H1 (cell line): ENCODE data around the gene EXOC2.

Experiments used
- ATF3 ChIP-seq: IDR thresholded peaks from 2 replicates; pipeline ENCODE4 v1.6.1; 2011; ENCODE audit warnings: low read depth, mild to moderate bottlenecking, low read length; ENCODE audit not compliant: insufficient read depth
- EP300 ChIP-seq, 2 experiments: IDR thresholded peaks; 1 replicate in 1 of 2; 2 replicates in 1 of 2; pipeline ENCODE4 v1.6.1; 2011 to 2012; ENCODE audit warnings: low read depth in 2 of 2, low read length in 2 of 2, mild to moderate bottlenecking in 2 of 2, borderline replicate concordance in 1 of 2, inconsistent platforms in 1 of 2, moderate library complexity in 1 of 2
- HDAC2 ChIP-seq, 2 experiments: fragments of 300-600 bp in 1 of 2; sonication (generic) in 1 of 2; IDR thresholded peaks; 2 replicates each; pipeline ENCODE4 v1.6.1; 2011 to 2012; ENCODE audit warnings: low read depth in 2 of 2, low read length in 2 of 2, mild to moderate bottlenecking in 2 of 2, moderate library complexity in 2 of 2, borderline replicate concordance in 1 of 2, inconsistent platforms in 1 of 2
- HDAC6 ChIP-seq: IDR thresholded peaks from one replicate; pipeline ENCODE4 v1.7.1; 2012; ENCODE audit warnings: low read depth, mild to moderate bottlenecking, inconsistent platforms, low read length, moderate library complexity
- PHF8 ChIP-seq: fragments of 200-600 bp; sonication (generic); conservative IDR thresholded peaks from 2 replicates; pipeline ENCODE4 v1.7.1; 2012; ENCODE audit warnings: low read depth, mild to moderate bottlenecking, inconsistent platforms, low read length, moderate library complexity
- SP2 ChIP-seq: IDR thresholded peaks from 2 replicates; pipeline ENCODE4 v1.6.1; 2012; ENCODE audit warnings: mild to moderate bottlenecking, low read length, inconsistent platforms
- TF ChIP-seq, protein P1 (sequence below), 3 experiments: IDR thresholded peaks; 1 replicate in 2 of 3; 2 replicates in 1 of 3; pipeline versions ENCODE4 v1.5.1 to v1.6.1; 2011; ENCODE audit warnings: low read length in 3 of 3, mild to moderate bottlenecking in 3 of 3, inconsistent platforms in 2 of 3, low read depth in 1 of 3, moderate library complexity in 1 of 3; ENCODE audit not compliant: insufficient read depth in 1 of 3; ENCODE audit errors: control extremely low read depth in 1 of 3

- TF ChIP-seq, protein P1, sequence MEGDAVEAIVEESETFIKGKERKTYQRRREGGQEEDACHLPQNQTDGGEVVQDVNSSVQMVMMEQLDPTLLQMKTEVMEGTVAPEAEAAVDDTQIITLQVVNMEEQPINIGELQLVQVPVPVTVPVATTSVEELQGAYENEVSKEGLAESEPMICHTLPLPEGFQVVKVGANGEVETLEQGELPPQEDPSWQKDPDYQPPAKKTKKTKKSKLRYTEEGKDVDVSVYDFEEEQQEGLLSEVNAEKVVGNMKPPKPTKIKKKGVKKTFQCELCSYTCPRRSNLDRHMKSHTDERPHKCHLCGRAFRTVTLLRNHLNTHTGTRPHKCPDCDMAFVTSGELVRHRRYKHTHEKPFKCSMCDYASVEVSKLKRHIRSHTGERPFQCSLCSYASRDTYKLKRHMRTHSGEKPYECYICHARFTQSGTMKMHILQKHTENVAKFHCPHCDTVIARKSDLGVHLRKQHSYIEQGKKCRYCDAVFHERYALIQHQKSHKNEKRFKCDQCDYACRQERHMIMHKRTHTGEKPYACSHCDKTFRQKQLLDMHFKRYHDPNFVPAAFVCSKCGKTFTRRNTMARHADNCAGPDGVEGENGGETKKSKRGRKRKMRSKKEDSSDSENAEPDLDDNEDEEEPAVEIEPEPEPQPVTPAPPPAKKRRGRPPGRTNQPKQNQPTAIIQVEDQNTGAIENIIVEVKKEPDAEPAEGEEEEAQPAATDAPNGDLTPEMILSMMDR (IDR thresholded peaks at IDR 0.05; ENCODE audit: control extremely low read depth in 1 of 3, insufficient read depth in 1 of 3, low read depth in 1 of 3, low read length in 3 of 3) = no peak
- no peak for TF ChIP-seq PHF8
- TF ChIP-seq SP2 = no peak
- no peak for TF ChIP-seq ATF3
- TF ChIP-seq HDAC6 = no peak
- no peak for TF ChIP-seq EP300 (IDR thresholded peaks at IDR 0.05; ENCODE audit: borderline replicate concordance in 1 of 2, low read depth in 2 of 2, low read length in 2 of 2)
- no peak for TF ChIP-seq HDAC2 (IDR thresholded peaks at IDR 0.05; ENCODE audit: borderline replicate concordance in 1 of 2, low read depth in 2 of 2, low read length in 2 of 2)
Measured at GRCh38 chr6:492178-492577, 200.8 kb downstream of the EXOC2 start.
